Measurements from ENCODE around the gene MRC1.

Gene MRC1

DNA sequence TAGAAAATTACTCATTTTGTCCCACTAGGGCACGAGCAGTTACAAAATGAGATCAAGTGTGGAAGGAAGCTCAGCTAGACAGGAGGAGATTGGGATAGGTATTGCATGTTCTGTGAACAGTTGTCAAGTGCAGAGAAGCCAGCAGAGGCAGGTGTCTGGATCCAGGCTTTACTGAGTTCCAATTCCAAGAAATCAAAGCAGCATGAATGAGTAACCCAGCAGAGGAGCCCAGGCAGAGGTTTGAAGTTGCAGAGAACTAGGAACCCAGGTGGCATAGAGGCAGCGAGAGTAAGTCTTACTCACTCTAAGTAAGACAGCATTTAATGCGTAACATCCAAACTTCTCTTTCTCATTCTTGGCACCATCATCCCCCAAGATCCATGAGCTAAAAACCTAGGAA is 11.8 kb downstream of the MRC1 start:
- no peak overlapping the region for H3K27ac ChIP-seq (ENCODE audit: poor library complexity, severe bottlenecking)
- H3K4me3 ChIP-seq (ENCODE audit: severe bottlenecking): no peak overlapping the region
- ATAC-seq (ENCODE audit: low read depth) (no peak), DNase-seq (ENCODE audit: low spot score) (no peak)
- H3K9me3 ChIP-seq (ENCODE audit: severe bottlenecking): no peaks in the 10 kb centered on the region
- H3K27me3 ChIP-seq (ENCODE audit: insufficient read depth, poor library complexity, severe bottlenecking): no peaks in the 10 kb centered on the region
- no peaks in the 10 kb centered on the region for H3K4me1 ChIP-seq (ENCODE audit: insufficient read depth, poor library complexity, severe bottlenecking)
- no peaks in the 10 kb centered on the region for H3K36me3 ChIP-seq (ENCODE audit: low read depth)
- TF ChIP-seq, protein P1, sequence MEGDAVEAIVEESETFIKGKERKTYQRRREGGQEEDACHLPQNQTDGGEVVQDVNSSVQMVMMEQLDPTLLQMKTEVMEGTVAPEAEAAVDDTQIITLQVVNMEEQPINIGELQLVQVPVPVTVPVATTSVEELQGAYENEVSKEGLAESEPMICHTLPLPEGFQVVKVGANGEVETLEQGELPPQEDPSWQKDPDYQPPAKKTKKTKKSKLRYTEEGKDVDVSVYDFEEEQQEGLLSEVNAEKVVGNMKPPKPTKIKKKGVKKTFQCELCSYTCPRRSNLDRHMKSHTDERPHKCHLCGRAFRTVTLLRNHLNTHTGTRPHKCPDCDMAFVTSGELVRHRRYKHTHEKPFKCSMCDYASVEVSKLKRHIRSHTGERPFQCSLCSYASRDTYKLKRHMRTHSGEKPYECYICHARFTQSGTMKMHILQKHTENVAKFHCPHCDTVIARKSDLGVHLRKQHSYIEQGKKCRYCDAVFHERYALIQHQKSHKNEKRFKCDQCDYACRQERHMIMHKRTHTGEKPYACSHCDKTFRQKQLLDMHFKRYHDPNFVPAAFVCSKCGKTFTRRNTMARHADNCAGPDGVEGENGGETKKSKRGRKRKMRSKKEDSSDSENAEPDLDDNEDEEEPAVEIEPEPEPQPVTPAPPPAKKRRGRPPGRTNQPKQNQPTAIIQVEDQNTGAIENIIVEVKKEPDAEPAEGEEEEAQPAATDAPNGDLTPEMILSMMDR (IDR thresholded peaks at IDR 0.05; ENCODE audit: poor library complexity, severe bottlenecking): no peak

DNA sequence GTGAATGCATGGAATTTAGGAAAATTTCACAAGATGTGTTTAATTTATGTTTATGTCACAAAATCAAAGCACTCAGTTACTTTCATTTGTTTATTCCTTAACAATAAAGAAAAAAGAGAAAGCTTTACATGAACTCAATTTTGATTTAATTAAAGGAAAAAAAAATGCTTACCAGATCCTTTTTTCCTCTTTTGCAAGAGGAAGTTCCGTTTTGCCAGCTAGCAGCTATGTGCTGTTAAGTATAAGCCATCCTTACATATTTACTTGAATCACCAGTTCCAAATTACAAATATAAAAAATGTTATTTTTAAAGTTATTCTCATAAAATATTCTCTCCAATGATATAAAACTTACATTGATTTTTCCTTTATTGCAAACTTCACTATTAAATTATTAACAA is 12.7 kb downstream of the MRC1 start:
- ATAC-seq (ENCODE audit: low read depth) (no peak), DNase-seq (ENCODE audit: low spot score) (no peak)
- no peak overlapping the region for H3K27ac ChIP-seq (ENCODE audit: poor library complexity, severe bottlenecking)
- no peaks in the 10 kb centered on the region for H3K4me1 ChIP-seq (ENCODE audit: insufficient read depth, poor library complexity, severe bottlenecking)
- H3K9me3 ChIP-seq (ENCODE audit: severe bottlenecking): no peaks in the 10 kb centered on the region
- TF ChIP-seq, protein P1 (IDR thresholded peaks at IDR 0.05; ENCODE audit: poor library complexity, severe bottlenecking): no peak
- H3K36me3 ChIP-seq (ENCODE audit: low read depth): no peaks in the 10 kb centered on the region
- no peaks in the 10 kb centered on the region for H3K27me3 ChIP-seq (ENCODE audit: insufficient read depth, poor library complexity, severe bottlenecking)
- no peak overlapping the region for H3K4me3 ChIP-seq (ENCODE audit: severe bottlenecking)

DNA sequence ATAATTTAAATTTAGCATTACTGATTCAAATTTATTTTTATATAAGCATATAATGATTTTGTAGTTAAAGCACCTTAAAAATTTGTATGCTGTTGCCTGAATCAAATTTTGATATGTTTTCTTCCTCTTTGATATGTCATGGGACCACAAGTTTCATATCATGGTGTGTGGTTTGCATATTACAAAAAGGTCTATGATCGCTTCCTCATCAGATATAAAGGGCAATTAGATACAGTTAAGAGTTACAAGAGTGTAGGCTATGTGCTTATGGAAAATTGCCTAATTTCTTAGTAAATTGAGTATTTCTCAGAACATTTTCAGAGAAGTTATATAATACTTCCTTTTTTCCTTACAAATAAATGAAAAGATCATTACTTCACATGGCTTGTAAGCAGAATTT is 22.2 kb downstream of the MRC1 start:
- Histone ChIP-seq H3K36me3 (ENCODE audit: low read depth) (no peaks in the 10 kb centered on the region), H3K9me3 (ENCODE audit: severe bottlenecking) (no peaks in the 10 kb centered on the region), H3K27ac (ENCODE audit: poor library complexity, severe bottlenecking) (no peak overlapping the region), H3K4me3 (ENCODE audit: severe bottlenecking) (no peak overlapping the region), H3K27me3 (ENCODE audit: insufficient read depth, poor library complexity, severe bottlenecking) (no peaks in the 10 kb centered on the region), H3K4me1 (ENCODE audit: insufficient read depth, poor library complexity, severe bottlenecking) (peaks cover 21% of the 10 kb centered on the region)
- TF ChIP-seq, protein P1 (IDR thresholded peaks at IDR 0.05; ENCODE audit: poor library complexity, severe bottlenecking): no peak
- DNase-seq (ENCODE audit: low spot score): no peak
- ATAC-seq (ENCODE audit: low read depth): no peak

DNA sequence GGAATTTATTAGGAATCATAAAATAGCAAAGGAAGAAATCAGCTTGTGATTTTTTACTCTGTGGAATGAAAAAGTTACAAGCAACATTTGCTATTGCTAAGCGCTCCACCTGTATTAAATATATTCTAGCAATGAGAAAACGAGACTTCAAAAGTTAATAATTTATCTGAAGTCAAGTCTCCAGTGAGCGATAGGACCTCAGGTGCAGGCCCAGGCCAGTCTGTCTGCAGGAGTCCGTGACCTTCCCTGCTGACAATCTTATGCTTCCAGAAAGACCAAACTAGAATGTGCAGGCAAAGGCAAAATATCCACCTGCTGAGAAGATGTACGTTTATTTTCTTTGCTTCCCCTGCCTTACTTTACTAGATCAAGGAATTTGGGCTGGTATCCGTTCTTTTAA is 22.7 kb downstream of the MRC1 start:
- Histone ChIP-seq H3K36me3 (ENCODE audit: low read depth) (no peaks in the 10 kb centered on the region), H3K9me3 (ENCODE audit: severe bottlenecking) (no peaks in the 10 kb centered on the region), H3K27ac (ENCODE audit: poor library complexity, severe bottlenecking) (no peak overlapping the region), H3K4me1 (ENCODE audit: insufficient read depth, poor library complexity, severe bottlenecking) (peaks cover 26% of the 10 kb centered on the region), H3K27me3 (ENCODE audit: insufficient read depth, poor library complexity, severe bottlenecking) (no peaks in the 10 kb centered on the region), H3K4me3 (ENCODE audit: severe bottlenecking) (no peak overlapping the region)
- TF ChIP-seq, protein P1 (IDR thresholded peaks at IDR 0.05; ENCODE audit: poor library complexity, severe bottlenecking): no peak
- DNase-seq (ENCODE audit: low spot score) (no peak), ATAC-seq (ENCODE audit: low read depth) (no peak)

DNA sequence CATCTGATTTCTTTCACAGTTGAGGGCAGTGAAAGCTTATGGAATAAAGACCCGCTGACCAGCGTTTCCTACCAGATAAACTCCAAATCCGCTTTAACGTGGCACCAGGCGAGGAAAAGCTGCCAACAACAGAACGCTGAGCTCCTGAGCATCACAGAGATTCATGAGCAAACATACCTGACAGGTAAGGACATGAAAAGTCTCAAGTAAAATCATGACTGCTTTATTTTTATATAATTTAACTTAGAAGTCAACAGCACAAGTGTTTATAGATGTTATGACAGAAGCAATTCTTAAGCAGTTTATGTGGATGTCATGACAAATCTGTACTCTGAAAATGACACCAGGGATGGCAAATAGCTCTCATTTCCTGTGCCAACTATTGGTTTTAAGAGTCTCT is 24.5 kb downstream of the MRC1 start:
- ATAC-seq (ENCODE audit: low read depth) (no peak), DNase-seq (ENCODE audit: low spot score) (no peak)
- Histone ChIP-seq H3K4me1 (ENCODE audit: insufficient read depth, poor library complexity, severe bottlenecking) (peaks cover 28% of the 10 kb centered on the region), H3K27me3 (ENCODE audit: insufficient read depth, poor library complexity, severe bottlenecking) (no peaks in the 10 kb centered on the region), H3K9me3 (ENCODE audit: severe bottlenecking) (no peaks in the 10 kb centered on the region), H3K36me3 (ENCODE audit: low read depth) (no peaks in the 10 kb centered on the region), H3K4me3 (ENCODE audit: severe bottlenecking) (no peak overlapping the region), H3K27ac (ENCODE audit: poor library complexity, severe bottlenecking) (peak overlapping the region; percentile 9)
- TF ChIP-seq, protein P1 (IDR thresholded peaks at IDR 0.05; ENCODE audit: poor library complexity, severe bottlenecking): no peak
